Central memory CD4-positive, alpha-beta T cell (primary cell): ENCODE results near the gene PPP2R2D.
"Not testable (repeated sequence)": the region's sequence is repeated elsewhere in the genome, so short reads cannot be mapped to it uniquely, and the experiment has no call there.

Experiments
- DNase-seq: peaks from one replicate; pipeline ENCODE4 v3.0.0; 2022

Gene PPP2R2D

DNA sequence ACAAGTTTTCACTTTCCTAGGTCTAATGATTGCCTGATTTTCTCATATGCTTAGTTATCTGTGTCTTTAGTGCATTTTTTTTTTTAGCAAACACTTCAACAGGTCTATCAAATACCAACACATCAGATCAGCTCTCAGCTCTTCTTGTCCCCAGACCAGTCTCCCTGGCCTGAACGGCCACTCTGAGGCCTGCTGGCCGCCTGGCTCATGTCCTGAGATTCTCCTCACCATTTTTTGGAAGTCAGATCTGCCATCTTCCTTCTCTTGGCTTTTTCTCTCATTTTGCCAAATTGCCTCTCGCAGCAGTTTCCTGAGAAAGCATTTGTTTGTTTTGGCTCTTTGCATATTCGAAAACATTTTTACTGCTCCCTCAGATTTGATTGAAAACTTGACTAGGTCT is 29.3 kb downstream of the PPP2R2D start:
- no peak for DNase-seq

DNA sequence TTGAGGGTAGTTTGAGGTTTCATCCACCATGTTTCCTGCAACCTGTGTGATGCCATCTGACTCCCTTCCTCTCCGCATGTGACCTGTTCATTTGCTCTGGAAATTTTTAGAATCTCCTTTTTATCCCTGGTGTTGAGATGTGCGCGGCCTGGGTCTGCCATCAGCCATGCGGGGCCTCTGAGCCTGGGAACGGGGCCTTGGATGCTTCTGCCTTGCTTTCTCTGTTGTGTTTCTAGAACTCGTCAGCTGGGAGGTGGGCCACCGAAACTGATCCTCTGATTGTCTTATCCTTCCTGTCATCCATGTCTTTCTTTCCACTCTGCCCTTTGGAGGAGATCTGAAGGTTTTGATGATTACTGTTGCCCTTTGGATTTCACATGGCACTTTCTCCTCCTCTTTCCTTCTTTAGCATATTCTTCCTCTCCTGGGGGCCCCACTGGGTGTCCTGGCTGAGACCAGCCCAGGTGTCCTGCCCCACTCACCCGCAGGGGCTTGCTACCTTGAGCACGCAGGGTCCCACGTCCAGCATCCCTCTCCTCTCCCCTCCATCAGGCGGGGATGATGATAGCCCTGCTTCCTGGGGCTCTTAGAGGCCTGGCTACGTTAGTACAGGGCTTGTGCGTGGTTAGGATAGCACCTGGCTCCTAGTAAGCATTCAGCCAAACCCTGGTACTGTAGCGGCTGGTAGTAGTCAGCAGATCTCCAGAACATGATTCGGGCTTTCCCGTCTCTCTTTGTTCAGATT is 29.9 kb downstream of the PPP2R2D start:
- no peak for DNase-seq

DNA sequence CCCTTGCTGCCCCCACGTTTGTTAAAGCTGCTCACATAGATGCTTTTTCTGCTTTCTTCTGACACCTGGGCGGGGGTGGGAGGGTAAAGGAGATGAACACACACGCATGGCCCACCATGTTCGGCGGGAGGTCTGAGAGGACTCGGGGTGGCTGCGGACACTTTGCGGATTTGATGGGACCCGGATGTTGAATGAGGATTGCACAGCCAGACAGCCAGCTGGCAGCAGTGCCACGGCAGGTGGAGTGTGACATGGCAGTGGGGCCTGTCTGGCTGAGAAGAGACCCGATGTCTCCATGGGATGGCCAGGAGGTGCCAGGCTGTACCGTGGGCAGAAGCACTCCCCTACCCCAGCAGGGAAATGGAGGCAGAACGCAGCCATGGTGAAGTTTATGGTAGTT is 31.2 kb downstream of the PPP2R2D start:
- no peak for DNase-seq

DNA sequence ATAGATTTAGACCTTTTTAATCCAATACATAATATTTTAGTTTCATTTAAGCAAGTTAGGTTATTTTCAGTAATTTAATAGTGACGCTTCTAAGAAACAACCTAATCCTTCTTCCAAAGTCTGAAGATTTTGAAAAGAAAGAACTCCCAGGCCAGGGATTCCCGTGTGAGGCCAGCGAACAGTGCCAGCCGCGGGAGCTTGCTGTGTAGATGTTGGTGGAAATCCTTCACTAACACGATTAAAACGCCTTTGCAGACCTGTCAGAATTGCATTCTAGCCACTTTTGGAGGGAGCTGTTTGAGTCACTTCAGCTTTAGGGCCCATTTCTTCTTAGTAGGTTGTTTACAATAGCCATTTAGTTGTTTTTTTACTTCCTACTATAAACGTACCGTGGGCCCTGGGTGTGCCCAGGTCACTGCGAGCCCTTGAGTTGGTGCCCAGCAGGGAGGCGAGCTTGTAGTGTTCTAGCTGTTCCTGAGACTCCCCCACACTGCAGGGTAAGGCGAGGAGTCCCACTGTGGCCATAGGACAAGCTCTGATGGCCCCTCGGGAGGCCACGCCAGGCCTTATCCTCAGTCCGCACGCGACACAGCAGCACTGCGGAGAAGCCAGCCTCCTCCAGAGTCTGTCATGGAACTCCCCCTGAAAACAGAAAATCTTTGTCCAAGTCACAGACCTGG is 32.3 kb downstream of the PPP2R2D start:
- no peak for DNase-seq

DNA sequence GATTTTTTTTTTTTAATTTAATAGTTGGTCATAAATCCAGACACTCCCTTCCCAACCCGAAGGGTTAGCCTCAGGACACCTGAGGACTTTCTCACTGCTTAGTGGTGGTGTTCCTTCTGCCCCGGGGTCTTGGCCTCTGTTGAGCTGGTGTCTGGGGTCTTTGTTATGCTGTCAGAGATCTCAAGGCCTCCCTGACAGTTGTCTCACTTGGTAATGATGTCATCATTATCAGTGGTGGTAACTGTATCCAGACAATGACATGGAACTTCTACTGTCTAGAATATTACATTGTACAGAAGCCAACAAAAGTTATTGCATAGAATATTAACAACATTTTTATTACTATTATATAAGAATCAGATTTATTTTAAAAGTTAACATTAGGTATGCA is 32.9 kb downstream of the PPP2R2D start:
- DNase-seq: no peak

DNA sequence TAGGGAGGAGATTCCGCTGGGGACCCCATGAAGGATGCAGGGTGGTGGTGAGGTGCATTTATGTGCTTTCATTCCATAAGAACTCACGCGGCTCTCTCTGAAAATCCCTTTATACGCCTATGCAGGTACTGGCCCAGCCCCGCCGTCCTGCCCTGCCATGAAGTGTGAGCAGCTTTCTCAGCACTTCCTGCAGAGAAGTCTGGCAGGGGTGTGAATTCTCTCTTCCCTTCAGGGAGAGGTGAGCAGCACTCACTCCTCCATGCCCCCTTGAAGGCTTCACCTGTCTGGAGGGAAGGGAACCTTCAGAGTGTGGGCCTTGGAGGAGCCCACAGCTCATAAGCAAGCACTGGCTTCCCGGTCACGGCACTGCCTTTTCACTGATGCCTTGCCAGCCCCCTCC is 34.0 kb downstream of the PPP2R2D start:
- no peak for DNase-seq

DNA sequence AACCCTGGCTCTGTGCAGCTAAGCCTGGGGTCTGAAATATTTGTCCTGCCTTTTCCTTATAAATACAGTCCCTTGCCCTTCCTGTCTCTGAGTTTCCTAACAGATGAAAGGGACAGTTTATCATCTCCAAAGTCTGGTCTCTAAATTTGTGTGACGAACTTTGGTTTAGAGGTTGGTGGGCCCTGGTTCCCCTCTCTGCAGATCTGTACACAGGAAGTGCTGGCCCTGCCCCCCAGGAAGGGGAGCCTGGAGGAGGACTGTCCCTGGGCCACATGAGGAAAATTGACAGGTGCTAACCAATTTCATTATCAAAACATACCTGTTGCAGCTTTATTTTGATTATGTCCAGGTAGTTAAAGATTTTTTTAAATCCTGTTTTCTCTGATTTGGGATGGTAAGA is 34.5 kb downstream of the PPP2R2D start:
- no peak for DNase-seq

DNA sequence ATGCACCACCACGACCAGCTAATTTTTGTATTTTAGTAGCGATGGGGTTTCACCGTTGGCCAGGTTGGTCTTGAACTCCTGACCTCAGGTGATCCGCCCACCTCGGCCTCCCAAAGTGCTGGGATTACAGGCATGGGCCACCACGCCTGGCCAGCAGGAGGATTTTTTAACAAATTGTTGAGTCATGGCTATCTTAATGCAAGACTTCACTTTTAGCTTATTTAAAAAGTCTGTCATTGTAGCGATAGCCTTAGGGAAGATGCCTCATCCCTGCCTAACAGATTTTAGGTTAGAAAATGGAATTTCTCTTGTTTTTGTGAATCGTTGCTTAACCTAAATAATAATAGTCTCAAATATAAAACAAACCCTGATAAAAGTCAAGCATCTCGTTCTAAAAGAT is 35.5 kb downstream of the PPP2R2D start:
- DNase-seq: no peak

DNA sequence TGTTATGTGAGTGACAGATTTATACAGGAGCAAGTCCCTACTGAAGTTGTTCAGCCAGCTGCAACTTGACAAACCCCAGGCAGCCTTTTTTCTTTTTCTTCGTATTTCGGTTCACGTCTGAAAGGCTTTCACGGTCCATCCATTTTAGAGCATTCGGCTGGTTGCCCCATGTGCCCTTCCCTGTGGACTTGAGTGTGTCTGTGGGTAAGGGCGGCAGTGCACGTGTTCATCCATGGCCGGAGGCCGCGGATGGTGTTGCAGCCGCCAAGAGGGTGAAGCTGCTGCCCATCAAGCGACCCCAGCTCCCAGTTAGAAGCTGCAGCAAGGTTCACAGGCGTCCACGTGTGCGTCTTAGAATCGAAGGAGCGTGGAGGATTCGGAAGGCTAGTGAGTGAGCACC is 35.9 kb downstream of the PPP2R2D start:
- no peak for DNase-seq

DNA sequence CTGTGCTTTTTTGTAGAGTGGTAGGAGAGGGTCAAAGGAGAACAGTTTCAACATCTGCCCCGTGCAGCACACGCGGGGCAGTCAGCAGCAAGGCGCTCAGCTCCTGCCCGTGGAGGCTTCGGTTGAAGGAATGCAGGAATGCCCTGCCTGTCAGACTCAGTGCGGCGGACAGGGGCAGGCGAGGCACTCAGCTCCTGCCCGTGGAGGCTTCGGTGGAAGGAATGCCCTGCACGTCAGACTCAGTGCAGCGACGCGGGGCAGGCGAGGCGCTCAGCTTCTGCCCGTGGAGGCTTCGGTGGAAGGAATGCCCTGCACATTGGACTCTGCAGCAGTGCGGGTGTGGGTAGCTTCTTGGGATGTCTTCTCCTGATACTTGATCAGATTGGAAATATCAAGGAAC is 37.0 kb downstream of the PPP2R2D start:
- DNase-seq: no peak

DNA sequence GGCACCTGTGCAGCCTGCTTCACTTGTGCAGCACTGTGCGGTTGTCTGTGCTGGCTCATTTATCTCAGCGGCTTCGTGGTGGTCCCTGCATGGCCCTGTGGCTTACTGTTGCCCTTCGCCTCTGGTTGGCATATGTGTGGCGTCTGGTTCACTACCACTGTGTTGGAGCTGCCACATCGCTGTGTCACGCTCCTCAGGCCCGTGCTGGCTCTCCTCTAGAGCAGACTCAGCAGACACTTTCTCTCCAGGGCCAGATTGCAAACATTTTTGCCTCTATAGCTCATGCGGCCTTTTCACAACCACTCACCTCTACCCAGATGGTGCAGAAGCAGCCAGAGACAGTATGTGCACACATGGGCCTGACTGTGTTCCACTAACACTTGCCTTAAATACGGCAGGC is 37.9 kb downstream of the PPP2R2D start:
- DNase-seq: no peak

DNA sequence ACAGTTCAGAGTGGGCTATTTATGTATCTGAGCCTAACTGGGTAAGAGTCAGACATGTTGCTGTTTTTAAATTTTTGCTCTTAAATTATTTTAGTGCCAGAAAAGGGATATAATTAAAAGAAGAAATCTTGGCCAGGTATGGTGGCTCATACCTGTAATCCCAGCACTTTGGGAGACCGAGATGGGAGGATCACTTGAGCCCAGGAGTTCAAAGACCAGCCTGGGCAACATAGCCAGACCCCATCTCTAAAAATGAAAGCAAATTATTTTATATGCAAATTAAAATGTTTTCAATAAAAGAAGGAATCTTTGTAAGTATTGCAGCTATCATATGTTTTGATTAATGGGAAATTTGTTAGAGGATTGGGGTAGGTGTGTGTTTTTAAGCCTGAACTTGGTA is 41.6 kb downstream of the PPP2R2D start:
- no peak for DNase-seq

DNA sequence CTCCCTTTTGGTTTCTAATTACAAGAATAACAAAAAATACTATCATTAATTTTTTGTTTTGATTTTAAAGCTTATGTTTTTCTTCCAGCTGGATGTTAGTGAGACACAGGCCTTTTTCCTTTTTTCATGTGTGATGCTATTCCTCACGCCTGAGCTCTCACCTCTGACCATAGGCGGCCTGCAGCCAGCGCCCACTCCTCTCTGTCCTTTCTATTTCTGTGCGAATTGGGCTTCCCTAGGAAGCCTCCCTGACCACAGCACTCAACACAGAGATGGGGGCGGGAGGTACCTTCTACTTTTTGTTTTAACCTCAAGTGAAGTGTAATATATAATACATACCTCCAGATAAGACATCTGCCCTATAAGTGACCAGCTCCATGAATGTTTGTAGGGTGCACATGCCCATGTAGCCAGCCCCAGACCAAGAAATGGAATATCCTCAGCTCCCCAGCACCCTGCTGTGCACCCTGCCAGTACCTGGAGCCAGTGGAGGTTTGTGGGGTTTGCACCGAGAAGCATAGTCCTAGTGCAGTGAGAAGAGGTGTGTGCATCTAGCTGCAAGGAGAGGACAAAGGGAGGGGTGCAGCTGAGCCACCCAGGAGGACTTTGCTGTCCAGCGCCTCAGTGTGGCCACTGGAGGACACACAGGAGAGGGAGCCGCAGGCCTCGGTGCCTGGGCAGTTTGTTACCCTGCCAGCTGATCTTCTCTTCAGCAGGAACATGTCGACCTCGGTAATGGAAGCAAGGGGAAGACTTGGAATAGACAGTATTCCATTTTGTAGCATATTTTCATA is 42.4 kb downstream of the PPP2R2D start:
- DNase-seq: no peak

DNA sequence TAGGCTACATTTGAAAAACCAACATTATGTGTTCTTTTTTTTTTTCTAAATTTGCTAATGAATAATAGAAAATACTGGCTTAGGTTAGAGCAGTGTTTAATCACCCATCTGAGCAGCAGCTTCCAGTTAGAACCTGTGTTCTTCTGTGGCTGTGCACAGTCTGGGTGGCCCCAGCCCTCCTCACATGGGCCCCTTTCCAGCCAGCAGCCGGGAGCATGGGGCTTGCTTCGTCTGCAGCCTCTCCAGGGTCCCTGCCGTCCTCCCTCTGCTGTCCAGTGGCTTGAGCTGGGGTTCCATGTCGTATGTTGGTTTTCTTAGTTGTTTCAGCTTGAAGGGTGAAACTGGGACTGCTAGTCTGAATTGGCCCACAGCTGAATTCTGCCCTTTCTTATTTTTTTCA is 43.6 kb downstream of the PPP2R2D start:
- no peak for DNase-seq

DNA sequence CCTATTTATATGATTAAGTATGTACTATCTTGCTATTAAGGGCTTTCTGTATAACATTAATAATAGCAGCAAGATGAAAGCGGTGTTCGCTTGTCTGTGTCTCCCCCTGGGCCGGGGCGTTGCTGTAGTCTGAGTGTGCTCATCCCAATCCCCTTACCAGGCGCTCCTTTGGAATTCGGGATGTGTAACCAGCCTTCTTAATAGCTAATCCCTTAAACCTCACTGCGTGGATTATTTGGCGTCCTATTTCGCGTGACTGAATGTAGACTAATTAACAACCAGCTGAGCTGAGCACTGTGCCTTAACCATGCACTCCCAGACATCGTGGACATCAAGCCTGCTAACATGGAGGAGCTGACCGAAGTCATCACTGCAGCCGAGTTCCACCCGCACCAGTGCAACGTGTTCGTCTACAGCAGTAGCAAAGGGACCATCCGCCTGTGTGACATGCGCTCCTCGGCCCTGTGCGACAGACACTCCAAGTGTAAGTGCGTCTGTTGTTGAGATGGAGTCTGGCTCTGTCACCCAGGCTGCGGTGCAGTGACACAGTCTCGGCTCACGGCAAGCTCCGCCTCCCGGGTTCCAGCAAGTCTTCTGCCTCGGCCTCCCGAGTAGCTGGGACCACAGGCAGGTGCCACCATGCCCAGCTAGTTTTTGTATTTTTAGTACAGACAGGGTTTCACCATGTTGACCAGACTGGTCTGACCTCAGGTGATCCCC is 44.3 kb downstream of the PPP2R2D start:
- no peak for DNase-seq

DNA sequence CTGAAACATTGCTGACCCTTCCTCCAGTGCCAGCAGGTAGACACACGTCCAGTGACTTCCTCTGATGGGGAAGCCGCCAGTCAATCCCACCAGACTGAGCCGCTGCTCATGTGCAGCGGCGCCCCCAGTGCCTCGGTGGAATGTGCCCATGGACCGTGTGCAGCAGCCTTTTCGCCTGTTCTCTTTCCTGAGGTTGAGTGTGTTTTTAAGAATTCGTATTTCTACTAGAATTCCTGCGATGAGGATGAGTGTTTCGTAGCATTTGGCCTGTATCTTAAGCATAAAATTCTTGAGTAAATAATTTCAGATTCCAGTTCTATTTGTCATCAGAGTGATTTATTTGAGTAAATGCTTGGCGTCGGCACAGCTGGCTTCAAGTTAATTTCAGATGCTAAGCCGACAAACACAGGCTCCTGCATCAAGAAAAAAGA is 45.5 kb downstream of the PPP2R2D start:
- DNase-seq: no peak

DNA sequence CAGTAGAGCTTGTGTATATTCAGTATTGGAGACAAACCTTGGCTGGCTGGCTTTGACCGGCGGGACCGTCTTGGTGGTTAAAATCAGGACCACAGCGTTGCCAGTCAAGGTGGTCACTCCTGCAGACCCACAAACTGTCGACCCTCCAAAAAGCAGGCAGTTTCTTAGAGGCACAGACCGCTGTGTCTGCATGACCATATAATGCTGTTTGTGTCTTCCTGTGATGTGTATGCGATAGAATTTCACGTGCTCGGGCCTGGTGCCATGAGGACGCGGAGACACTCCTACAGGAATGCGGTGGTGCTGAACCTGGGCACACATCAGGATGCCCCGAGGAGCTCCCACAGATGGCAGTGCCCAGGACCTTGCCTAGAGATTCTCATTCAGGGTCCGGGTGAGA is 46.1 kb downstream of the PPP2R2D start:
- no peak for DNase-seq

DNA sequence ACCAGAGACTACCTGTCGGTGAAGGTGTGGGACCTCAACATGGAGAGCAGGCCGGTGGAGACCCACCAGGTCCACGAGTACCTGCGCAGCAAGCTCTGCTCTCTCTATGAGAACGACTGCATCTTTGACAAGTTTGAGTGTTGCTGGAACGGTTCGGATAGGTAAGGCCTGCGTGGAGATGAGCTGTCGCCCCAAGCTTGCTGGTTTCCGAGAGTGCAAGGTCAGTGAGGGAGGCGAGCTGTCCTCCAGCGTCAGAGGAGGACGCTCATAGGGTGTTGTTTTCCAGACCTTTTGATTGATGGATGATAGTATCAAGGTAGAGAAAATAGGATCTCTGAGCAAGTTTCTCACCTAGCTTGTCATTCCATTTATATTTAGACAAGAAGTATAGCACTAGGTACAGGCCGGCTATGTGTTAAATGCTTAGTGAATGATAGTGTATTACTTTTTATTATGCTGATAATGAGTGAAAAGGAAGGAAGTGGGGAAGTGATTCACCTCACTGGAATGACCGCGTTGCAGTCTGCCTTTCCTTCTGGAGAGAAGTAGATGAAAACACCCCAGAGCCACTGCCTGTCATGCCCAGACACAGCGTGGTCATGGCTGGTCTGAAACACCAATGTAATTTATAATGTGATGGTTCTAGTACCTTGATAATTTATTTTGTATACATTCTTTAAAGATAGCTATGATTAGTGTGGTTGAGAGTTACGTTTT is 47.0 kb downstream of the PPP2R2D start:
- DNase-seq: no peak

DNA sequence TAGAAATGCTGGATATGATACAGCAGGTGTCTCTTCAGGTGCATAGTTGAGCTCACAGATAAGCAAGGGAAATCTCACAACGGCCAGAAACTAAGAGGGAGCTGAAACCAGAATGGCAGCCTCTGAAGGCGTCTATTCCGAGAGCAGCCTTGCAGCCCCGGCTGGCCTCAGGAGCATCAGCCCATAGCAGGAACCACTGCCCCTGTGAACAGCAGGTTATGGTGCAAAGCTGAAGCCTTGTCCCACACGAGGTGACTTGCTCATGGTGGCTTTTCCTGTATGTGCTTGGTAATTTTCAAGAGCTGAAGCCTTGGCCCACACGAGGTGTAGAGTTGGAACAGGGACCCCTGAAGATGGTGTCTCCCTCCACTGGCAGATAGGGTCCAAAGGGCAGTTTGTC is 47.7 kb downstream of the PPP2R2D start:
- DNase-seq: no peak

DNA sequence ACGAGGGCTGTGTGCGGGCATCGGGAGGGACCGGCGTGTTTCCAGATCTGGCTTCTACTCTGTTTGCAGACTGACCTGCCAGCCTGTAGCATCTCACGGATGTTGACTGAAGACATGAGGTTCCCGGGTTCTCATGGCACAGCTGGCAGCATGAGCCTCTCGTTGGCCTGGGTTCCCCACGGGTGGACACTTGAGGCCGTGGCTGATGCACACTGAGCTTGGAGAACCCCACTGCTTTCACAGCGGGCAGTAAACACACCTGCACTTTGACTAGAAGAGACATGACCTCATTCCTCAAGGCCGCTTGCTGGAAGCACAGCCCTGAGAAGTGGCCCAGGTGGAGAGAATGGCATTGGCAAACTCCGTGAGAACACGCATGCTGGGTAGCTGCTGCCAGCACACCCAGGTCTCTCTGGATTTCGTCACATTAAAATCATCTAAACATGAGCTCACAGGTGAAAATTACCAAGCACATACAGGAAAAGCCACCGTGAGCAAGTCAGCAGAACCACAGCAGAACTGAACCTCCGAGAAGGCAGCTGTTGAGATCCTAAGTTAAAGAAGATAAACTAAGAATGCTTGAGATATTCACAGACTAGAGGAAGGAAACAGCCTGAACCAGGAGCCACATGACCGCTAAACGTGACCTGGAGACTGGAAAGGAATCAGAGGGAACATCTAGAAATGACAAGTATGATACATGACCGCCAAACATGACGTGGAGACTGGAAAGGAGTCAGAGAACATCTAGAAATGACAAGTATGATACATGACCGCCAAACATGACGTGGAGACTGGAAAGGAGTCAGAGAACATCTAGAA is 48.4 kb downstream of the PPP2R2D start:
- DNase-seq: no peak

DNA sequence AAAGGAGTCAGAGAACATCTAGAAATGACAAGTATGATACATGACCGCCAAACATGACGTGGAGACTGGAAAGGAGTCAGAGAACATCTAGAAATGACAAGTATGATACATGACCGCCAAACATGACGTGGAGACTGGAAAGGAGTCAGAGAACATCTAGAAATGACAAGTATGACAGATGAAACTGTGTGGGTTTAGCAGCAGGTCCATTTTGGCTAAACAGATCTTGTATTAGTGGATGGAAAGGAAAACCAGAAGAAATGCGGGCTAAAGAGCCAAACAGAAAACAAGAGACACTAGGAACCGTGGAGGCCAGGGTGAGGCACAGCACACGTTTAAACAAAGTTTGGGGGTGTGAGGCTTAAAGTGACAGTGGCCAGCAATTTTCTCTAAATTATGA is 49.1 kb downstream of the PPP2R2D start:
- DNase-seq: not testable (repeated sequence)
